GM12878 (cell line): Measurements from ENCODE around the gene CRTC1. TPM values are rescaled to one million over a fixed set of nuclear protein-coding genes. Genes with fewer than 3 reads are reported as not detected.

Experiments used
- ATAC-seq: fragments of 200-7000 bp; cut with Tn5 transposase; 3 replicates; pipeline ENCODE4 v1.9.1; 2020; ENCODE audit warnings: mild to moderate bottlenecking, moderate library complexity
- BruUV-seq: library from RNA; stranded (reverse); fragments of 400-500 nt; replicated peaks from 2 replicates; lab custom pipeline; 2021; lab: Mats Ljungman, UMichigan
- CTCF ChIA-PET: fragments of 300-600 bp; sonication (Branson Sonifier 250); formaldehyde crosslinking; extraction: SDS; loops from one replicate; lab custom pipeline; 2021; ENCODE audit warnings: inconsistent platforms; lab: Yijun Ruan, JAX
- POLR2A ChIA-PET: fragments of 350-600 bp; formaldehyde crosslinking; extraction: SDS; loops from one replicate; lab custom pipeline; 2021; ENCODE audit warnings: inconsistent platforms; lab: Charles Lee
- RAD21 ChIA-PET: fragments of 300-600 bp; sonication (Branson Sonifier 250); formaldehyde crosslinking; loops from one replicate; lab custom pipeline; 2023; ENCODE audit warnings: antibody characterized with exemption; ENCODE audit not compliant: unreplicated experiment; lab: Charles Lee
- SMC1A ChIA-PET: fragments of 300-600 bp; sonication (Branson Sonifier 250); formaldehyde crosslinking; loops from one replicate; lab custom pipeline; 2023; ENCODE audit not compliant: unreplicated experiment, uncharacterized antibody; lab: Charles Lee
- DNase-seq: peaks from one replicate; pipeline ENCODE4 v3.0.0-alpha.2; 2011; ENCODE audit warnings: low read depth, low spot score
- FAIRE-seq: peaks from 3 replicates; lab custom pipeline; 2011; peaks lifted over from hg19 to GRCh38; lab: Jason Lieb, UNC
- H2AFZ ChIP-seq: 2 replicates; pipeline ENCODE4 v1.6.0; 2011; ENCODE audit warnings: low read depth, low read length, control low read depth; ENCODE audit not compliant: control insufficient read depth
- H3K27ac ChIP-seq: 2 replicates; pipeline ENCODE4 v1.5.1; 2011; ENCODE audit warnings: control low read depth; ENCODE audit not compliant: control insufficient read depth, insufficient read depth
- H3K27me3 ChIP-seq, 2 experiments: replicated peaks in 1 of 2; 2 replicates each; pipeline versions ENCODE4 v1.6.0 to v1.6.1; 2011; ENCODE audit warnings: low read length in 1 of 2; ENCODE audit not compliant: control insufficient read depth in 2 of 2, insufficient read depth in 2 of 2
- H3K36me3 ChIP-seq, 2 experiments: 2 replicates each; pipeline ENCODE4 v1.5.1; 2011; ENCODE audit warnings: low read length in 1 of 2; ENCODE audit not compliant: control insufficient read depth in 2 of 2, insufficient read depth in 2 of 2
- H3K4me1 ChIP-seq: 2 replicates; pipeline ENCODE4 v1.6.1; 2011; ENCODE audit warnings: mild to moderate bottlenecking, low read length, moderate library complexity, mixed read lengths; ENCODE audit not compliant: control insufficient read depth, insufficient read depth
- H3K4me2 ChIP-seq: 2 replicates; pipeline ENCODE4 v1.6.0; 2011; ENCODE audit warnings: control low read depth; ENCODE audit not compliant: control insufficient read depth, insufficient read depth
- H3K4me3 ChIP-seq: fragments of 200-600 bp; sonication (generic); 2 replicates; pipeline ENCODE4 v1.5.1; 2016
- H3K79me2 ChIP-seq: 2 replicates; pipeline ENCODE4 v1.6.0; 2011; ENCODE audit warnings: low read length; ENCODE audit not compliant: control insufficient read depth, insufficient read depth
- H3K9ac ChIP-seq: 2 replicates; pipeline ENCODE4 v1.8.0; 2011; ENCODE audit warnings: low read length, control low read depth, mixed read lengths; ENCODE audit not compliant: control insufficient read depth, insufficient read depth
- H3K9me3 ChIP-seq: replicated peaks from 3 replicates; pipeline ENCODE4 v1.5.1; 2011; ENCODE audit warnings: mild to moderate bottlenecking, low read length; ENCODE audit not compliant: control insufficient read depth, insufficient read depth
- H4K20me1 ChIP-seq: 2 replicates; pipeline ENCODE4 v1.6.0; 2011; ENCODE audit not compliant: control insufficient read depth, insufficient read depth
- HDAC6 ChIP-seq: fragments of 200-600 bp; sonication (generic); IDR thresholded peaks from one replicate; pipeline ENCODE4 v1.8.0; 2017; ENCODE audit warnings: antibody characterized with exemption; ENCODE audit not compliant: unreplicated experiment
- NFYB ChIP-seq: IDR thresholded peaks from 2 replicates; pipeline ENCODE4 v1.6.1; 2011; ENCODE audit warnings: low read depth, mild to moderate bottlenecking, low read length, improper control_type of control experiment, moderate library complexity; ENCODE audit not compliant: insufficient read depth
- NR2C2 ChIP-seq: IDR thresholded peaks from 2 replicates; pipeline ENCODE4 v1.6.1; 2011; ENCODE audit warnings: borderline replicate concordance, low read depth; ENCODE audit not compliant: control insufficient read depth, insufficient read length
- SIN3A ChIP-seq: IDR thresholded peaks from 2 replicates; pipeline ENCODE4 v1.6.1; 2012; ENCODE audit warnings: low read depth, low read length, improper control_type of control experiment
- SUPT20H ChIP-seq: IDR thresholded peaks from 2 replicates; pipeline ENCODE4 v1.6.1; 2011; ENCODE audit warnings: low read depth, mild to moderate bottlenecking, low read length, moderate library complexity, borderline replicate concordance; ENCODE audit not compliant: control insufficient read depth
- TARDBP ChIP-seq: IDR thresholded peaks from 2 replicates; pipeline ENCODE4 v1.6.1; 2016; ENCODE audit warnings: borderline replicate concordance
- WGBS: methylation state at CpG from one replicate; pipeline ENCODE4 v1.1.6; 2016; ENCODE audit warnings: low lambda C conversion rate; ENCODE audit not compliant: insufficient replicate concordance, insufficient coverage; ENCODE audit errors: missing lambda C conversion rate; 5-methylcytosine and 5-hydroxymethylcytosine counted together
- in situ Hi-C: fragments of 300-500 bp; cut with MboI; formaldehyde crosslinking; loops from 9 replicates; pipeline ENCODE4 v1.14.3; 2018; ENCODE audit warnings: mixed read lengths
- intact Hi-C: fragments of 100-400 bp; cut with micrococcal nuclease; formaldehyde crosslinking; loops from one replicate; pipeline ENCODE4 v1.14.2; 2022; ENCODE audit not compliant: unreplicated experiment
- polyA plus RNA-seq, 11 experiments: library from polyadenylated mRNA; depleted of rRNA in 4 of 11; unstranded in 6 of 11; stranded (reverse) in 5 of 11; fragments of >200 nt; fragmentation: Nextera tagmentation in 4 of 11; fragmentation: Illumina TruSeq in 1 of 11; extraction: Ambion mirVana in 4 of 11; extraction: Trizol in 1 of 11; gene quantifications; 1 replicate in 1 of 11; 2 replicates in 10 of 11; pipeline versions ENCODE4 v1.2.1 to v1.2.3, GENCODE V29; 2011 to 2016; ENCODE audit warnings: inconsistent platforms in 2 of 11, missing spikeins in 2 of 11, low read depth in 1 of 11
- total RNA-seq, 4 experiments: library from RNA; depleted of rRNA in 3 of 4; stranded (reverse); fragments of >200 nt in 3 of 4; fragmentation: Illumina TruSeq in 1 of 4; extraction: Trizol in 1 of 4; gene quantifications; 2 replicates each; pipeline versions ENCODE4 v1.2.1 to v1.2.3, GENCODE V29; 2013 to 2021
- TF ChIP-seq, protein P1 (sequence below): fragments of 450-650 bp; IDR thresholded peaks from 2 replicates; pipeline ENCODE4 v1.6.1; 2017; ENCODE audit warnings: borderline replicate concordance
- TF ChIP-seq, protein P2 (sequence below): fragments of 450-650 bp; formaldehyde crosslinking; IDR thresholded peaks from 2 replicates; pipeline ENCODE4 v1.4.0; 2020; ENCODE audit warnings: mild to moderate bottlenecking, moderate library complexity
- TF ChIP-seq, protein P3 (sequence below): fragments of 450-650 bp; IDR thresholded peaks from 2 replicates; pipeline ENCODE4 v1.6.1; 2014; ENCODE audit warnings: mild to moderate bottlenecking

The CRTC1 gene
- total and polyA plus RNA-seq, 10 of the 15 experiments (the other 5 are each of a cell fraction or from before 2014, with no cell fraction given), result 0.02 to 4.6 (median 1.1) TPM; not detected in 1

DNA sequence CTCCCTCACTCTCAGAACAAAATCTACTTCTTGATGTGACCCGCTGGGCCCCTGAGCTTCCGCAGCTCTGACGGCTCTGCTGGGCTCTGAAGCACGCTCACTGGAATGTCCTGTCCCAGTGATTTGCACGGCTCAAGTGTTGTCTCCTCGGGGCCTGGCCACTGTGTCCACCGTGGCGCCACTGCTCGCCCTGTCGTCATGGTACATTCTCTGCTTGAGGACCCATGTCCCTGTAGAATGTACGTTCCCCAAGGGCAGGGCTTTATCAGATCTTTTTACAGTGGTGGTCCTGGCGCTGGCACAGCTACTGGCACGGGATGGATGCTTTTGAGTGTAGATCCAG lies 34.5 kb upstream of the CRTC1 start:
- Histone ChIP-seq H2AFZ (no peak overlapping the region), H3K9me3 (no peaks in the 10 kb centered on the region), H3K9ac (no peak overlapping the region), H3K4me2 (no peak overlapping the region), H3K27ac (no peak overlapping the region), H3K27me3 (no peaks in the 10 kb centered on the region), H4K20me1 (peaks cover 9% of the 10 kb centered on the region; the same call in 1 of the 2 replicates), H3K4me1 (peaks cover 18% of the 10 kb centered on the region), H3K79me2 (no peaks in the 10 kb centered on the region; the same call in 1 of the 2 replicates), H3K4me3 (no peak overlapping the region), H3K36me3 (no peaks in the 10 kb centered on the region; a peak in 2 of 4 replicates)
- ChIA-PET SMC1A (interaction anchor here (0.9 kb wide), 1 partner anchor 61 kb away, joined by 4 read pairs; no protein-coding TSS in a partner anchor), POLR2A (interaction anchor here (0.7 kb wide), 1 partner anchor 10 kb away, joined by 3 read pairs; no protein-coding TSS in a partner anchor), RAD21 (no interaction called here), CTCF (no interaction called here)
- in situ Hi-C loops (no loop called here), intact Hi-C loops (no loop called here)
- FAIRE-seq (no peak), DNase-seq (no peak), ATAC-seq (no peak)
- BruUV-seq, result no TSS peak
- TF ChIP-seq, protein P1, sequence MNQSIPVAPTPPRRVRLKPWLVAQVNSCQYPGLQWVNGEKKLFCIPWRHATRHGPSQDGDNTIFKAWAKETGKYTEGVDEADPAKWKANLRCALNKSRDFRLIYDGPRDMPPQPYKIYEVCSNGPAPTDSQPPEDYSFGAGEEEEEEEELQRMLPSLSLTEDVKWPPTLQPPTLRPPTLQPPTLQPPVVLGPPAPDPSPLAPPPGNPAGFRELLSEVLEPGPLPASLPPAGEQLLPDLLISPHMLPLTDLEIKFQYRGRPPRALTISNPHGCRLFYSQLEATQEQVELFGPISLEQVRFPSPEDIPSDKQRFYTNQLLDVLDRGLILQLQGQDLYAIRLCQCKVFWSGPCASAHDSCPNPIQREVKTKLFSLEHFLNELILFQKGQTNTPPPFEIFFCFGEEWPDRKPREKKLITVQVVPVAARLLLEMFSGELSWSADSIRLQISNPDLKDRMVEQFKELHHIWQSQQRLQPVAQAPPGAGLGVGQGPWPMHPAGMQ, result no peak
- no peak for TF ChIP-seq TARDBP
- no peak for TF ChIP-seq NR2C2
- TF ChIP-seq SUPT20H, result no peak
- TF ChIP-seq, protein P2, sequence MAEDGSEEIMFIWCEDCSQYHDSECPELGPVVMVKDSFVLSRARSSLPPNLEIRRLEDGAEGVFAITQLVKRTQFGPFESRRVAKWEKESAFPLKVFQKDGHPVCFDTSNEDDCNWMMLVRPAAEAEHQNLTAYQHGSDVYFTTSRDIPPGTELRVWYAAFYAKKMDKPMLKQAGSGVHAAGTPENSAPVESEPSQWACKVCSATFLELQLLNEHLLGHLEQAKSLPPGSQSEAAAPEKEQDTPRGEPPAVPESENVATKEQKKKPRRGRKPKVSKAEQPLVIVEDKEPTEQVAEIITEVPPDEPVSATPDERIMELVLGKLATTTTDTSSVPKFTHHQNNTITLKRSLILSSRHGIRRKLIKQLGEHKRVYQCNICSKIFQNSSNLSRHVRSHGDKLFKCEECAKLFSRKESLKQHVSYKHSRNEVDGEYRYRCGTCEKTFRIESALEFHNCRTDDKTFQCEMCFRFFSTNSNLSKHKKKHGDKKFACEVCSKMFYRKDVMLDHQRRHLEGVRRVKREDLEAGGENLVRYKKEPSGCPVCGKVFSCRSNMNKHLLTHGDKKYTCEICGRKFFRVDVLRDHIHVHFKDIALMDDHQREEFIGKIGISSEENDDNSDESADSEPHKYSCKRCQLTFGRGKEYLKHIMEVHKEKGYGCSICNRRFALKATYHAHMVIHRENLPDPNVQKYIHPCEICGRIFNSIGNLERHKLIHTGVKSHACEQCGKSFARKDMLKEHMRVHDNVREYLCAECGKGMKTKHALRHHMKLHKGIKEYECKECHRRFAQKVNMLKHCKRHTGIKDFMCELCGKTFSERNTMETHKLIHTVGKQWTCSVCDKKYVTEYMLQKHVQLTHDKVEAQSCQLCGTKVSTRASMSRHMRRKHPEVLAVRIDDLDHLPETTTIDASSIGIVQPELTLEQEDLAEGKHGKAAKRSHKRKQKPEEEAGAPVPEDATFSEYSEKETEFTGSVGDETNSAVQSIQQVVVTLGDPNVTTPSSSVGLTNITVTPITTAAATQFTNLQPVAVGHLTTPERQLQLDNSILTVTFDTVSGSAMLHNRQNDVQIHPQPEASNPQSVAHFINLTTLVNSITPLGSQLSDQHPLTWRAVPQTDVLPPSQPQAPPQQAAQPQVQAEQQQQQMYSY (CRISPR knock-in tag), result no peak
- no peak for TF ChIP-seq NFYB
- TF ChIP-seq HDAC6, result no peak
- no peak for TF ChIP-seq SIN3A
- TF ChIP-seq, protein P3, sequence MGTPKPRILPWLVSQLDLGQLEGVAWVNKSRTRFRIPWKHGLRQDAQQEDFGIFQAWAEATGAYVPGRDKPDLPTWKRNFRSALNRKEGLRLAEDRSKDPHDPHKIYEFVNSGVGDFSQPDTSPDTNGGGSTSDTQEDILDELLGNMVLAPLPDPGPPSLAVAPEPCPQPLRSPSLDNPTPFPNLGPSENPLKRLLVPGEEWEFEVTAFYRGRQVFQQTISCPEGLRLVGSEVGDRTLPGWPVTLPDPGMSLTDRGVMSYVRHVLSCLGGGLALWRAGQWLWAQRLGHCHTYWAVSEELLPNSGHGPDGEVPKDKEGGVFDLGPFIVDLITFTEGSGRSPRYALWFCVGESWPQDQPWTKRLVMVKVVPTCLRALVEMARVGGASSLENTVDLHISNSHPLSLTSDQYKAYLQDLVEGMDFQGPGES, result no peak
- WGBS, result 96% methylated on average over 13 of the region's 13 CpGs
